Stimulated activated CD4-positive, alpha-beta T cell treated with anti-CD3 and anti-CD28 coated beads, TNF-alpha, amount 100 ng/mL, for 1 hour (primary cell): ENCODE measurements around the gene RRP1.

Experiments
- DNase-seq, 3 donors: peaks; one replicate each; pipeline ENCODE4 v3.0.0-alpha.2; 2020; ENCODE audit warnings: low read depth in 3 of 3, low spot score in 1 of 3

The RRP1 gene, protein sequence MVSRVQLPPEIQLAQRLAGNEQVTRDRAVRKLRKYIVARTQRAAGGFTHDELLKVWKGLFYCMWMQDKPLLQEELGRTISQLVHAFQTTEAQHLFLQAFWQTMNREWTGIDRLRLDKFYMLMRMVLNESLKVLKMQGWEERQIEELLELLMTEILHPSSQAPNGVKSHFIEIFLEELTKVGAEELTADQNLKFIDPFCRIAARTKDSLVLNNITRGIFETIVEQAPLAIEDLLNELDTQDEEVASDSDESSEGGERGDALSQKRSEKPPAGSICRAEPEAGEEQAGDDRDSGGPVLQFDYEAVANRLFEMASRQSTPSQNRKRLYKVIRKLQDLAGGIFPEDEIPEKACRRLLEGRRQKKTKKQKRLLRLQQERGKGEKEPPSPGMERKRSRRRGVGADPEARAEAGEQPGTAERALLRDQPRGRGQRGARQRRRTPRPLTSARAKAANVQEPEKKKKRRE

DNA sequence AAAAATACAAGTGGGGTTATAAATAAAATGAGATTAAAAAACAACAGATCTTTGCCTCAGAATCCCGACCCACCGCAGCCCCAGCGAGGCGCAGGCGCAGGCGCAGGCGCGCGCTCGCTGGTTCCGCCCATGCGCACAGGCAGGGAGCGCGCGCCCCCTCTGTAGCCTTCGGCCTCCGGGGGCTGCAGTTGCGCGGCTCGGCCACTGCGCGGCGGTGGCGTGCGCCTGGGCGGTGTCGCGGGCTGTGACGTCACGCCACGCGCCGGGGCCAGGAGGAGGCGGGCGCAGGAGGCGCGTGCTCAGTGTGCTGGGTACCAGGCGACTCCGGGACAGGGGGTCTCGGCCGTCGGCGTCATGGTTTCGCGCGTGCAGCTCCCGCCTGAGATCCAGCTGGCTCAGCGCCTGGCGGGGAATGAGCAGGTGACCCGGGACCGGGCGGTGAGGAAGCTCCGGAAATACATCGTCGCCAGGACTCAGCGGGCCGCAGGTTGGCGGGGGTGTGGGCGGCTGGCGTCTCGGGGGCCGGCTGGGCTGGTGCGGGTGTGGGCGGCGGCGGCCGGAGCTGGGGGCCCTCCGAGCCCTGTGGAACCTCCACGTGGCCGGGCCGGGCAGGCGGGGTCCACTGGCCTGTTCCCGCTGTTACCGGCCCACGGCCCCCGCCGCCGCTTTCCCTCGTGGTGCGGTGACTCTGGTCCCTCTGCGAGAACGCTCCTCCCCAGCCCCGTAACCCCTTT, at the start of gene RRP1:
Gene RRP1, plus strand, starts transcription at position 302 of the 734 bp plus-strand sequence. Its CDS starts 53 bp downstream, at position 355.
- DNase-seq: peak; percentile 81 to 96 (median 96)

DNA sequence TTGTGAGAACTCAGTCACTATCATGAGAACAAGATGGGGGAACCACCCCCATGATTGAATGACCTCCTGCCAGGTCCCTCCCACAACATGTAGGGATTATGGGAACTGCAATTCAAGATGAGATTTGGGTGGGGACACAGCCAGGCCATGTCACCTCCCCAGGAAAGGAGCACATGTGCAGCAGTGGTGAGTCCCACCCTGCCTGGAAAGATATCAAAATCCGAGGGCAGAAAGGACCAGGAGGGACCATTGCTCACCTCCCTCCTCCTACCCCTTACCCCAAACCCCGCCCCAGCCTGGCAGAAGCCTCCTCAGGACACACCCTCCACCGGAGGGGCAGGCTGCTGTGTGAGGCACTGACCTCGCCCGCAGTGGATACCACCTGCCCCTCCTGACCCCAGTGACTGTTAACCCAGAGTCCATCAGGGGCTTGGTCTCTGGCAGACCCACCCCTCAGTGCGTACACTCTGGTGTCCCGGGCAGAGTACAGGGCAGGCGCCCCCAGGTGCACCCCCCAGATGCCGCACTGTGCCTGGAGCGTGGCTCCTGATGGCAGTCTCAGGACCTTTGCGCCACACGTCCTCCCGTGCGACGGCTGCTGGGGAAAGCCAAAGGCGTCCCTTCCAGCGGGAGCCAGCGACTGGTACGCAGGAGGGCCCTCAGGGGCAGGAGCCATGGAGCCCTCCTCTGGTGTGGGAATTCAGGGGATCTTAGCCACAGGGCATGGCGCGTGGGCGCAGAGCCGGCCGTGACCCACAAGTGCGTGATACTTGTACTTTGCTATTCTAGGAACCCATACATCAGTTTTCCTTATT, 49.5 kb upstream of the RRP1 start:
- no peak for DNase-seq

DNA sequence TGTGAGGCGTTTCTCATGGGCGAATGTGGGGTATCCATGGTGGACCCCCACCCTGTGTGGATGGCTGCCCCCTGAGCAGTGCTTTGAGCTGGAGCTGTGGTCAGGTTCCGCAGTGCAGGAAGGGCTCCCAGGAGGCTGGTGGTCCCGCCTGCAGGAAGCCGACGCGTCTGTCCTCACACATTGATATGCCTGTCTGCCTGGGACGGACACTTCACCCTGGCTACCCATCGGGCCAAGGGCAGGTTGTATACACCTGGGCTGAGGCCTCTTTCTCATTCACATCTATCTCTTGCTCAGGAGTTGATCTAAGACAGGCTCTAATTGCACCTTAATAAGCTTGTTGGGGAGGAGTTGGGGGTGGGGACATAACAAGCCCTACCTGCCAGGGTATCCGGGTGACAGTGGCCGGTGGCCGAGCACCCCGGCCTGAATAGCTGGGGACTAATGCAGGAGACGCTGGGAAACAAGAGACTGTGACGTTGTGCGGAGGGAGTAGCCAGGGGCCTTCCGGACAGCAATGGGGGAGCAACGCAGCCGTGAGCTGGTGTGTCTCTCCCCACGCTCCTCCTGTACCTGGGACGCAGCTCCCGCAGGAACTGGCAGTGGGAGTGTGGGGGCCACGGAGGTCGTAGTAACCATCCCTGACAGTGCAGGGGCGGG, 48.8 kb upstream of the RRP1 start:
- no peak for DNase-seq

DNA sequence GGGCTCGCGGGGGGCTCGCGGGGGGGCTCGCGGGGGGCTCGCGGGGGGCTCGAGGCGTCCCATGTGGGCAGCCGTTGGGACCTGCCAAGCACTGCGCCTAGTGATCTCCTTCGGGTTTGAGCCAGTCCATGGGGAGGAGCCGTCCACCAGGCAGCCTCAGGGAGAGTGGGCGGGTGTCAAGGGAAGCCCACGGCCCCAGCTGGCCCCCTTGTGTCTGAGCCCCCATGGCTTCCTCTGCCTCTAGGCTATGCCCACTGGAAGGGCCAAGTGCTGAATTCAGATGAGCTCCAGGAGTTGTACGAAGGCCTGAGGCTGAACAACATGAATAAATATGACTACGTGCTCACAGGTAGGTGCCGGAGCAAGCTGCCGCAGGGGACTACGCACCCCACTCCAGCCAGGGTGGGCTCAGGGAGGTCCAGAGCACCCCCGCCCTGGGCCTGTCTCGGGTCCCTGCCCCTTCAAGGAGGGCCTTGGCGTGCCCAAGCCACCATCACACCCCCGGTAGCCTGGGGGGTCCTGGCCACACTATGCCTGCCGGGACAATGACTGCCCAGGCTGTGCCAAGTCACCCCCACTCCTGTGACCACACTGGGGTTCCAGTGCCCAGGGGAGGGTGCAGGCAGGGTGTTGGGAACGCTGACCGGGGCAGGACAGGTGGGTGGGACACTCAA, 47.8 kb upstream of the RRP1 start:
- no peak for DNase-seq

DNA sequence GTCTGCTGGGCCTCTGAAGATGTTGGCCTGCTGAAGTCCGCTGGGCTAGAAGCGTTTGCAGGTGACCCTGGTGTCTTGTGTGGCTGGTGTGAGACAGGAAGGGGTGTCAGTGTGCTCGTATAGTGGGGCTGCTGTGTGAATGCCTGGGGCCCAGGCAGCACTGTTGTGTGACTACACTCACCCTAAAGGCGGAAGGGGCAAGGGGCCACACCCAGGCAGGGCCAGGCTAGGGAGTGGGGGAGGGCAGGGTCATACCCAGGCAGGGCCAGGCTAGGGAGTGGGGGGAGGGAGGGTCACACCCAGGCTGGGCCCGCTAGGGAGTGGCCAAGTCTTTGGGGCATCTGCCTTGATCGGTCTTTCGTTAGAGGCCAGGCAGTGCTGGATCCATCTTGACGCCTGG, 45.4 kb upstream of the RRP1 start:
- DNase-seq: no peak

DNA sequence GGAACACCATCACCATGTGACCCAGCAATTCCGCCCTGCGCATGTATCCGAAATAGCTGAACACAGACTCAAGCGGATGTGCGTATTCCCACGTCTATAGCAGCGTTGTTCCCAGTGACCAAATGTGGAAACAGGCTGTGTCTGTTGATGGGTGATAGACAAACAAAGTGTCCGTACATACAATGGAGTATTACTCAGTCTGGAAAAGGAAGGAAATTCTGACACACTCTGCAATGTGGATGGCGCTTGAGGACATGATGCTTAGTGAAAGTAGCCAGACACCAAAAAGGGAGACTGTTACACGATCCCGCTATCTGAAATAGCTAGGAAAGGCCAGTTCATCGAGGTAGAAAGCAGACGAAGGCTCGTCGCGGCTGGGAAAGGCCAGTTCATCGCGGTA, 44.7 kb upstream of the RRP1 start:
- DNase-seq: no peak

DNA sequence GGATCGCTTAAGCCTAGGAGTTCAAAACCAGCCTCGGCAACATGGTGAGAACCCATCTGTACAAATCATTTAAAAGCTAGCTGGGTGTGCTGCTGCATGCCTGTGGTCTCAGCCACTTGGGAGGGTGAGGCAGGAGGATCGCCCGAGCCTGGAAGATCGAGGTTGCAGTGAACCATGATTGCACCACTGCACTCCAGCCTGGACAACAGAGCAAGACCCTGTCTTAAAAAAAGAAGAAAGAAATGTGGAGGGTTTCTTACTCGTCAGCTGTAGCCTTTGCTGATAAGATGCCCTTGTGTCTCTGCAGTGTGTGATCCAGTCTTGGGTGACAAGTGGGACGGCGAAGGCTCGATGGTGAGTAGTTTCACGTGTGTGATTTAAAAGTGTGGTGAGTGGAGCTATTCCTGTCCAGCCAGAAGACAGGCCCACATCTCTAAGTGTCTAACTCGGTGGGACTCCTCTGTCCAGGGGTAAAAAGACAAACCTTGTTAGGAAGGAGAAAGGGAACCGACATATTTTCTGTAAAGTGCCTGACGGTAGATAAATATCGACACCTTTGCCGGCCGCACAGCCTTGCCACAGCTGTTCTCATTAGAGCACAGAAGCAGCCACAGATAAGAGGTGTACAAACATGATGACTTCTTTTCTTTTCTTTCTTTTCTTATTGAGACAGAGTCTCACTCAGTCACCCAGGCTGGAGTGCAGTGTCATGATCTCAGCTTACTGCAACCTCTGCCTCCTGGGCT, 43.4 kb upstream of the RRP1 start:
- DNase-seq: no peak

DNA sequence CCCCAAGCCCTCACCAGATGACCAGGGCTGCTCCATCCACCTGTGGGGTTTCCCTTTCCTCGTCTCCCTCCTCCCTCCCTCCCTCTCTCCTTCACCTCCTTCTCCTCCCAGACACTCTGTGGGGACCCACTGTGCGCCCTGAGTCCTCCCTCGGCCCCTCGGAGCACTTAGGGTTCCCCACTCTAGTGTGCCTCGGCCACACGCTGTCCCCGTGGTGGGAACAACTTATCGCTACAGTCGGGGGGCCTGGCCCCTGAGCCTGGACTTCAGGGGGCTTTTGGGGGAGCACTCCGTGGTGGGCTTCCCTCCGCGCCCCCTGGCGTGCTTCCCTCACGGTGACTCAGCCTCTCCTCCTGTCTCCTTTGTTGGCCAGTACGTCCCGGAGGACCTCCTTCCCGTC, 40.8 kb upstream of the RRP1 start:
- no peak for DNase-seq

DNA sequence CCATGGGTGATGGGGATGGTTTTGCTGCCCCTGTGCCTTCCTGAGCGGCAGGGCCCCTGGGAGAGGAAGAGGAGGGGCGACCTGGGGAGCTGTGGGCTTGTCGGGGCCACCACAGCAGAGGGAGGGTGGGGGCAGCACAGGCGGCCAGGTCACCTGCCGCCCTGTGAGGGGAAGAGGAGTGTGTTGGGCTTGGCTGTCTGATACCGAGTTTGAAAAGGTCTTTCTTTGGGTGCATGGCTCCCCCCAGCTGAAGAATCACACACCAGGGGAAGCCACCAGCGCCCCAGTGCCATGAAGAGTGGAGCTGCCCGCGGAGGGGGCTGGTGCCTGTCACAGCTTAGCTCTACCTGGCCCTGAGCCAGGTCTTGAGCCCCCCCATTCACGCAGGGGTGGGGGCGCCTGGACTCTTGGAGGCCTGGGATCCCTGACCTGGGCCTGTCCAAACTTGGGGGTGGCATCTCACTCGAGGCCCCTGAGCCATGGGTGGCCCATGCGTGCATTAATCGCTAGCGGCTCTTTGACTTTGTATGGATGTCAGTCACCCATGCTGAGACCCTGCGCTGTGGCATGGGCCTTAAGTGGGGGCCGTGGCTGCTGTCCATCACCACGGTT, 39.6 kb upstream of the RRP1 start:
- DNase-seq: no peak

DNA sequence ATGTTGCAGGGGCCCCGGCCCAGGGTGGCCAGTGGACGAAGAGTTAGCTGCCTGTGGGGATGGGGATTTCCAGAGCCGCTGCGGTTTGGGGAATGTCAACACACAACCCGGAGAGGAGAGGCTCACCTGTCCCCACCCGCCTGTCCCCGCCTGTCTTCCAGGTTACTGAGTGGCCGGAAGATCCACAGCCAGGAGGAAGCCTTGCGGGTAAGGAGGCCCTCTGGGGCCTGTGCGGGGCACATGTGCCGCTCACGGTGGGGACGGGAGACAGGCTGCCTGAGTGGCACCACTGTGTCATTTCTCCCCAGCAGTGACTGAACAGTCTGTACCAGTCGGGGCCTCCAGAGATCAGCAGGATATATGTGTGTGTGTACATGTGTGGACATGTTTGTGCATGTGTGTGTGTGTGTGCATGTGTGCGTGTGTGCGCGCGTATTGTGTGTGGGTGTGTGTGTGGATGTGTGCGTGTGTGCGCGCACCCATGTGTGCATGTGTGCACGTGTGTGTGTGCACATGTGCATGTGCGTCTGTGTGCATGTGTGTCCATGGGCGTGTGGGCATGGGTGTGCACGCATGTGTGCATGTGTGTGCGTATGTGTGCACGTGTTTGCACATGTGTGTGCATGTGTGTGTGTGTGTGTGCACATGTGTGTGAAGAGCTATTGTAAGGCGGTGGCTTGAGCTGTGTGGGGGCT, 38.9 kb upstream of the RRP1 start:
- no peak for DNase-seq

DNA sequence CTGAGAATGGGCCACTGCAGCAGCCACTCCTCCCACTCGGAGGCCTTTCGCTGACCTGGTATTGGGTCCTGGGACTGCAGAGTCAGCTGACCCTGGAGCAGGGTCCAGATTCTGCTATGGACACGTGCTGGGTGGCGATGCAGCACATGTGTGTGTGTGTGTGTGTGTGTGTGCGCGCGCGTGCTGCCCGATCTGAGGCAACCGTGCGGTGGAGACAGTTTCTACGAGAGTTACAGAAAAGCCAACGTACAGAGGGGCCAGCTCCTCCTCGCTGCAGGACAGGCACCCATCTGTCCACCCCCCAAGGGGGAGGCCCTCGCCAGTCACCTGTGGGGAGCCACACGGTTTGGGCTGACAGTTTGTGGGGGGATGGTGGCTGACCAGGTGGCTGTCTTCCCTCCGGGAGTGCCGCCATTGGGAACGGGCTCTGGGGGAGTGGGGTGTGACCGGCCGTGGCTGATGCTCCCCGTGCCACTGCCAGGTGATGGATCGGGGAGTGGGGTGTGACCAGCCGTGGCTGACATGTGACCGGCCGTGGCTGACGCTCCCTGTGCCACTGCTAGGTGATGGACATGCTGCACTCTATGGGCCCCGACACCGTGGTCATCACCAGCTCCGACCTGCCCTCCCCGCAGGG, 37.3 kb upstream of the RRP1 start:
- DNase-seq: no peak

DNA sequence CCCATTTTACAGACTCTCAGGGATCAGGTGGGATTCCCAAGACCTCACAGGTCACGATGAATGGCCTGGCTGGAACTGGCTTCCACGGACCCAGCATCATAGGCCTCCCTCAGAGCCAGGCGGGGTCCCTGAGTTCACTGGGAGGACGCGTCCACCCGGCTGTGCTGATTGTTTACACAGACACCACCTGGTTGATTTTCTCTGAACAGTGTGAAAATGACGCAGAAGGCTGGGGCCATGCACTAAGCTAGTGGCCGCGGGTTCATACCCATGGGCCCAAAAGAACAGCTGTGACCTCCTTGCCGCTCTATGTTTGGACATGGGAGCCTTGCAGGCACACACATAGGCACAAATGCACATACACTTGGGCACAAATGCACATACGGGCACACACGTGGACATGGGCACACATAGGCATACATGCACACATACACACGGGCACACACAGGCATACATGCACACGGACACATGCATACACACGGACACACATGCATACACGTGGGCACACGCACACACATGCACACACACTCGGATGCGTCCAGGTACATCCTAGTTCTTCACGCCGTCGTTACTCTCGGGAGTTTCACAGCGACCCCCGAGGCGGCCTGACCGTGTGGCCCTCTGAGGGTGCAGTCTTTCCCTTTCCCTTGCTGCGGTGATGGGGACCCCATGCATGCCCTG, 36.5 kb upstream of the RRP1 start:
- DNase-seq: no peak

DNA sequence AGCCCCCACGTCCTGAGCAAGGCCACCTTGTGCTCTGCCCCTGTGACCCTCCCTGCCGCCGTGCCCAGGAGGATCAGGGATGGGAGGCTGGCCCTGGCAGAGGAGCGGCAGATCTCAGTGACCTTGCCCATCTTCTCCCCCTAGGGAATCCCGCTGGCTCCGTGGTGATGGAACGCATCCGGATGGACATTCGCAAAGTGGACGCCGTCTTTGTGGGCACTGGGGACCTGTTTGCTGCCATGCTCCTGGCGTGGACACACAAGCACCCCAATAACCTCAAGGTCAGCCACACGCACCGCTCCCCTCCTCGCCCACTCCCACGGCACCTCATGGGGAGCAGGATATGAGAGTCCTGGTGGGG, 36.0 kb upstream of the RRP1 start:
- no peak for DNase-seq

DNA sequence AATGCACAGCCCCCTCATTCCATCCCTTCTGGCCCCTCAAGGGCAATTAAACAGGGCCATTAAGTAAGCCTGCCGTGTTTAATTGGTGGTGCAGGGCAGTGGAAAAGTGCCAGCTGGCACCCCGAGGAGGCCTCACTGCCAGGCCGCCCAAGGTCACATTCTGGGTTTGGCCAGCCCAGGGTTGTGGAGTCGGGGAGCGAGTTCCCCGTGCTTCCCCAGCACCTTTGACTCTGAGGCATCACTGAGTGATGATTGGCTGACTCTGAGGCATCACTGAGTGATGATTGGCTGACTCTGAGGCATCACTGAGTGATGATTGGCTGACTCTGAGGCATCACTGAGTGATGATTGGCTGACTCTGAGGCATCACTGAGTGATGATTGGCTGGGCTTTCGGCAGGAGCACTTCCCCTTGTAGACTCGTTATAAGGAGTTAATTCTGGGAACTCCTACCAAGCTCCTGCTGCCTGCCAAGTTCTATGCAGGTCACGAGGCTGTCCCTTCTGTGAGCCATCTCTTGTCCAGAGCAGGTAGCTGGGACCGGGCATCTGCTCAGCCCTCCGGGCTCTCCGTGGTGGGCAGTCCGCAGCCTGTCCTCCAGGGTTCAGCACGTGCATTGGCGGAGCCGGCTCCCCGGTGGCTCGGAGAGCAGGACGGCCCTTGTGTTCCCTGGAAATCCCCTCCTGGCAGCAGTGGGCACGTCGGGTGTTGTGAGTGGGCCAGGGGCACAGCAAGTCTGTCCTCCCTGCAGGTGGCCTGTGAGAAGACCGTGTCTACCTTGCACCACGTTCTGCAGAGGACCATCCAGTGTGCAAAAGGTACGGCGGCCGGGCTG, 34.2 kb upstream of the RRP1 start:
- no peak for DNase-seq

DNA sequence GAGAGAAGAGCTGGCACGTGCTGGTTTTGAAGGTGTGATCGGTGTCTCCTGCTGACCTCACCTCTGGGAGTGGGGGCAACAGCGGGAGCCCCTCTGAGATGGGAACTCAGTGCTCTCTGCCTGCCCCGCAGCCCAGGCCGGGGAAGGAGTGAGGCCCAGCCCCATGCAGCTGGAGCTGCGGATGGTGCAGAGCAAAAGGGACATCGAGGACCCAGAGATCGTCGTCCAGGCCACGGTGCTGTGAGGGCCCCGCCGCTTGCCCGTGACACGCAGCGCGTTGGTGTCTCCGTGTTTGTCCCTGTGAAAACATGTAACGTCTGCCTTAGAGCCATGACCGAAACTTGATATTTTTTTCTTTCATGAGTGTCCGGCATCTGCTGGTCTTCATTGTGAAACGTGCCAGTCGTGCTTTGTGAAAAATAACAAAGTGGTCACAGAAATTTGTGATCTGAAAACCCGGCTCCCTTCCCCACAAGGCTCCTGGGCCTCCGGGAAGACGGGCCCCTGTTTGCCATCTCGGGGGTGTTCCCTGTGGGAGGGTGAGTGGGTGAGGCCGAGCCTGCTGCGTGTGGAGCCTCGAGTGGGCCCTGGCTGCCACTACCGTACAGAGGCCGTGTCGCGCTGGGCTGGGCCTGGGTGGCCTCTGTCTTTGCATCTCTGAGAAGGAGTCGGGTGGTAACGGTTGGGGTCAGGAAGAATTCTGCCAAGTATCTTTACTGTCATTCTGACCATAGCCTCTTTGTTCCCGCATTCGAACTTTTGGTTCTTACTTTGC, 33.4 kb upstream of the RRP1 start:
- no peak for DNase-seq

DNA sequence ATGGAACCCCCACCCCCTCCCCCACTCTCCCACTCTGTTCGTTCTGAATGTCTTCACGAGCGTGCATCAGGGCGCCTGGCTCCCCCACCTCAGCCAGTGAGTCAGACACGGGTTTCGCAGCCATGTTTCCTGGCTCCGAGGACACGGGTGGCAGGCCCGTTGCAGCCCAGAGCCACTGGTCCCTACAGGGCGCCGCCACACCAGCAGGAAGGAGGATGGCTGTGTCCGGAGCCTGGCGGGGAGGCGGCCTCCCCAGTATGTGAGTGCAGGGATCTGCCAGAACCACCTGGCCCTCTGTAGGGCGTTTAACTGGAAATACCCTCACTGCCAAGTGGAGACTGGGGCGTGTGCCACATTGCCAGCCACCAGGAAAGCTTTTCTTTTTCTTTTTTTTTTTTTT, 31.8 kb upstream of the RRP1 start:
- DNase-seq: no peak
